DOHH2 (cell line): Measurements from ENCODE around the gene LPGAT1.
"Not testable (repeated sequence)": the region's sequence is repeated elsewhere in the genome, so short reads cannot be mapped to it uniquely, and the experiment has no call there.

Experiments
- EZH2phosphoT487 ChIP-seq: fragments of 200-600 bp; sonication (generic); IDR thresholded peaks from 2 replicates; pipeline ENCODE4 v1.6.1; 2017; ENCODE audit warnings: borderline replicate concordance, mild to moderate bottlenecking, antibody characterized with exemption, low read length, moderate library complexity, mixed read lengths
- TF ChIP-seq, protein P1 (sequence below): fragments of 200-600 bp; sonication (generic); IDR thresholded peaks from one replicate; pipeline ENCODE4 v1.5.1; 2014; ENCODE audit warnings: antibody characterized with exemption, mild to moderate bottlenecking, low read depth, low read length; ENCODE audit not compliant: poor library complexity, severe bottlenecking

GRCh38 chr1:211716555-211716954, 114.0 kb downstream of the LPGAT1 start:
- TF ChIP-seq, protein P1, sequence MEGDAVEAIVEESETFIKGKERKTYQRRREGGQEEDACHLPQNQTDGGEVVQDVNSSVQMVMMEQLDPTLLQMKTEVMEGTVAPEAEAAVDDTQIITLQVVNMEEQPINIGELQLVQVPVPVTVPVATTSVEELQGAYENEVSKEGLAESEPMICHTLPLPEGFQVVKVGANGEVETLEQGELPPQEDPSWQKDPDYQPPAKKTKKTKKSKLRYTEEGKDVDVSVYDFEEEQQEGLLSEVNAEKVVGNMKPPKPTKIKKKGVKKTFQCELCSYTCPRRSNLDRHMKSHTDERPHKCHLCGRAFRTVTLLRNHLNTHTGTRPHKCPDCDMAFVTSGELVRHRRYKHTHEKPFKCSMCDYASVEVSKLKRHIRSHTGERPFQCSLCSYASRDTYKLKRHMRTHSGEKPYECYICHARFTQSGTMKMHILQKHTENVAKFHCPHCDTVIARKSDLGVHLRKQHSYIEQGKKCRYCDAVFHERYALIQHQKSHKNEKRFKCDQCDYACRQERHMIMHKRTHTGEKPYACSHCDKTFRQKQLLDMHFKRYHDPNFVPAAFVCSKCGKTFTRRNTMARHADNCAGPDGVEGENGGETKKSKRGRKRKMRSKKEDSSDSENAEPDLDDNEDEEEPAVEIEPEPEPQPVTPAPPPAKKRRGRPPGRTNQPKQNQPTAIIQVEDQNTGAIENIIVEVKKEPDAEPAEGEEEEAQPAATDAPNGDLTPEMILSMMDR = not testable (repeated sequence)
- not testable (repeated sequence) for TF ChIP-seq EZH2phosphoT487
